NCI-H1048 (cell line): ENCODE measurements around the gene DCLK2.
"Not testable (repeated sequence)": the region's sequence is repeated elsewhere in the genome, so short reads cannot be mapped to it uniquely, and the experiment has no call there.

Experiments used
- DNase-seq: peaks from one replicate; lab custom pipeline; 2025; lab: John Stamatoyannopoulos, UW

The DCLK2 gene

DNA sequence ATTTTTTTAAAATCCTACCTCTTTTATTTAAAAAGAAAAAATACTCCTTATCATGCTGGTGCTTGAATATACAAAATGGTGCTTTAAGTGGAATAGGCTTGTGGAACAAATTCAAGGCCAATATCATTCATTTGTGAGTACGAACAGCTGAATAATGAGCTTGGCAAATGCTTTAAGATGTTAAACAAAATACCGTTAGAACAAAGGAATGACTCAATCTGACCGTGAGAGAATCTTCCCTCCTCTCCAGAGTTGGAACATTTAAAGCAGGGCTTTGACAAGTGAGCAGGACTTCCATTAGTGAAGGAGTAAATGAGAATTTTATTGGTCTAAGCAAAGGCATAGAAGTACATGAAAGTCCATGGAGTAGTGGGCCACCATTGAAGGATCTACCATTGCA, 74.5 kb downstream of the DCLK2 start:
- no peak for DNase-seq

DNA sequence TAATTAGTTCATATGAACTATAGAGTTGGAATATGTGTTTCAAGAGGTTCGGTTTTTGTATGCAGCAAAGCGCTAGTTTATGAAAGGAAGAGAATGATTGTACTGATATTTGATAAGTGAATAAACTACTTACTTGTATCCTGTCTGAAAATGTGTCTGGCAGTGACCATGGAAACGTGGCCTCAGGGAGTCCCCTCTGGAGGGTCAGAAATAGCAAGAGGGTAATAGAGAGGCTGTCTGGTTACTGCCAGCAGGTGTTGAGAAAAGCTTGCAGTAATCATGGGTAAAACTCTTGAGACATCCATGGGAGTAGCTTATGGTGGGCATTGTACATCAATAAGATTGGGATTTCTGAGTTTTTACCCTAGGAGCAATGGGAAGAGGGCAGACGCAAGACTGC, 77.1 kb downstream of the DCLK2 start:
- DNase-seq, result no peak

DNA sequence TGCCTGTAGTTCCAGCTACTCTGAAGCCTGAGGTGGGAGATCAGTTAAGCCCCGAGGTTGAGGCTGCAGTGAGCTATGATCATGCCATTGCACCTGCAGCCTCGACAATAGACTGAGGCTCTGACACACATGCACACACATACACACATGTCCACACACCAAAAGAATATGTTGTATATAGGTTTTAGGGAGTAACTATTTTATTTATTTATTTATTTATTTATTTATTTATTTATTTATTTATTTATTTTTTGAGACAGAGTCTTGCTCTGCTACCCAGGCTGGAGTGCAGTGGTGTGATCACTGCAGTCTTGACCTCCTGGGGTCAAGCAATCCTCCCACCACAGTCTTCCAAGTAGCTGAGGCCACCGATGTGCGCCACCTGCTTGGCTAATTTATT, 78.3 kb downstream of the DCLK2 start:
- DNase-seq, result no peak

DNA sequence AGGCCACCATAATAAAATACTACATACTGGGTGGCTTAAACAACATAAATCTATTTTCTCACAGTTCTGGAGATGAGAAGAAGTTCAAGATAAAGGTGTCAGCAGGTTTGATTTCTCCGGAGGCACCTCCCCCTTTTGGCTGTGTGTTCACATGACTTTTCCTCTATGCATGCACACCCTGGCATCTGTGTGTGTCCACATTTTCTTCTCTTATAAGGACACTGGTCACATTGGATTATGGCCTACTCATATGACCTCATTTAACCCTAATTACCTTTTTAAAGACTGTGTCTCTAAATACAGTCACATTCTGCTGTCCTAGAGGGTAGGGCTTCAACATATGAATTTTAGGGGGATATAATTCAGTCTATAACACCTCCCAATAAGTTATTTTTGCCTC, 79.8 kb downstream of the DCLK2 start:
- DNase-seq, result no peak

DNA sequence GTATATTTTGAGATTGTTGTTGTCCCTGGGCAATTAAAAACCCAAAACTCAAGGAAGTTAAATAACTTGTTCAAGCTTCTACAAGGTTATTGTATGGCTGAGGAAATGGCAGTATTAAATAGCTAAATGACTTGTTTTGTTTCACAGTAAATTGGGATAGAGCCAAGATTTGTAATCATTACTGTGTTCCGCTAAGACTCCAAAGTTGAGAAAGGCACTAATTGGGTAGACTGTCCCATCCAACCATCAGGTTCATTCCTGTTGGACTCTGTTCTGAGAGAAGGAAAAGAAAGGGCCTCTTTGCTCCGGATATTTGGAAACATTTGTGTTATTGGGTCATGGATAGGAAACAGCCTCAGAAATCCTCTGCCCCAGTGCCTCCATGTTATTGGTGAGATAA, 82.2 kb downstream of the DCLK2 start:
- DNase-seq, result no peak

DNA sequence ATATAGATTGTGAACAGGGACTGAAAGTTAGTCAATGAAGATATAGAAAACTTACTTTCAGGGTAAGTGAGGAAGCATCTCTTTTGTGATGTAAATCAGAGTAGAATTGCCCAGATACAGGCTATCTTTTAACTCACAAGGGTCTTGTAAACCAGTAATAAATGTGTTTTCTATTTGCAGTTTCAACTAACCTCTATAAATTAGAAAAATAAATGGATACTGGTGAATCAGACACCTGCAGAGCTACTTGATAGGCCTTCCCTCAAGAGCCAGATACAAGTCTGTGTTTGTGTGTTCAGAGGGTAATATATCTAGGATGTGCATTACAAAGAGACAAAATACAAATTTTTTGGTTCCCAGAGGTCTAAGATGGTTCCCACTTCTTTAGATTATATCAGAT, 82.9 kb downstream of the DCLK2 start:
- DNase-seq, result no peak

DNA sequence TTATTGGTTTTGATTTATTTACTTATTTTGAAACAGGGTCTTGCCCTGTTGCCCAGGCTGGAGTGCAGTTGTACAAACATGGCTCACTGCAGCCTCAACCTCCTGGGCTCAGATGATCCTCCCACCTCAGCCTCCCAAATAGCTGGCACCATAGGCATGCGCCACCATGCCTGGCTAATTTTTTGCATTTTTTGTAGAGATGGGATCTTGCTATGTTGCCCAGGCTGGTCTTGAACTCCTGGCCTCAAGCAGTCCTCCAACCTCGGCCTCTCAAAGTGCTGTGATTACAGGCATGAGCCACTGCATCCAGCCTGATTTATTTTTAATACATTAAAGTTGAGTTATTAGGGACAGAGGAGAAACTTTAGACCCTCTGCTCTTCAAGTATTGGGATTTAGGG, 83.8 kb downstream of the DCLK2 start:
- DNase-seq, result not testable (repeated sequence)

DNA sequence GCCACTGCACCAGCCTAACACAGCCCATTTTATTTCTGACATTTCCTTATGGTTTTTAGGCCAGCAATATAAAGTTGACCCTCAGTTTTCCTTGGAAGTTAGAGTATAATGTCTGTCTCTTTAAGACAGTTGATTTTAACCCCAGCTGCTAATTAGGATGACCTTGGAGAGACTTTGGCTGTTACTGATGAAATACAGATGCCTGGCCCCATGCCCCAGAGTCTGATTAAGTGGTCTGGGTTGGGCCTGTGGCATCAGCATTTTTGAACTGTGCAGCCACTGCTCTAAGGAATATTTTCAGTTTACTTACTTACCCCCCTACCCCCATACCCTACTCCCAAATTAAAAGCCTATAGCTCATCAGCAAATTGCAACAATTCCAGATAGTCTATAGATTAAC, 85.8 kb downstream of the DCLK2 start:
- DNase-seq, result no peak

DNA sequence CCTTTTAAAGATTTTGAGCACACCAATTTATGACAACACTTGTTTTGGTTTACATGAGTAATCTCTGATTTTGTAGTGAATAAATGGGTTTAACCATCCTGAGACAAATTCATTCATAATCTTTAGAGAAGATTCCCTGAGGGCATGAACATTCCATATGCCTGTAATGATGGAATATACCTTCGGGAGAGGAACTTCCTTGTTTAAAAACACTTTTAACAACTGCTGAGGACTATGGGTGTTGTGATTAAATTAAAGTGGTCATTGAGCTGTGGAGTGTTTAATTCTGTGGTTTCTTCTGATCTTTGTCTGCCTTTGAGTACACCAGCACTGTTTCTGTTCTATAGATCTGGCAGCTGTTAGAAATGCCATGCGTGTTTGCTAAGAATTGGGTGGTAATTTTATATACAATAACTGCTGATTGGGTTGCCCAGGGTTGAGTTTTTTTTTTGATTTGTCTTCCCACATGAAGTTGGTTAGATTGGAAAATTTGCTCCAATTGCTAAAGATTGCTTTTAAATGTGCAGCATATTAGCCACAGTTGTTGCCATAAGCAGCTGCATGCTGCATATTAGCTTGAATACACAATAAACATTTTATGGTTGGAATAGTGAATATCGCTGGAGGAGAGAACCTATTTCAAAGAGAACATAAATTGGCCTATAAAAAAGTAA, 86.8 kb downstream of the DCLK2 start:
- DNase-seq, result peak; percentile 26

DNA sequence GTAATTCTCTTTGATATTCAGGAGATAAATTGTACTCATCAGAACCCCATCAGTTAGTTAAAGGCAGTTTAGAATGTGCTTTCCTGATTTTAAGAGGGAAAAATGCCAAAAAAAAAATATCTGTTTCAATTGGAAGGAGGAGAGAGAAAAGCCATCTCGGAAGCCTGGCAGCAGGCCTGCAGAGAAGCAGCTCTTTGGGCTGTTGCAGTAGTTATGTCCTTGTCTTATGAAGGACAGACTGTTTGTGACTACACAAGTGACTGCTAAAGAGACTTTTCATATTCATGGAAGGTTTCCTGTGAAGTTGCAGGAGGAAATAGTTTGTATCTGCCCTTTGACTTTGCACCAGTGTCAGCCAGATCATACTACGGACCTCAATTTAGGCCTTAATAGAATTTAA, 88.8 kb downstream of the DCLK2 start:
- no peak for DNase-seq

DNA sequence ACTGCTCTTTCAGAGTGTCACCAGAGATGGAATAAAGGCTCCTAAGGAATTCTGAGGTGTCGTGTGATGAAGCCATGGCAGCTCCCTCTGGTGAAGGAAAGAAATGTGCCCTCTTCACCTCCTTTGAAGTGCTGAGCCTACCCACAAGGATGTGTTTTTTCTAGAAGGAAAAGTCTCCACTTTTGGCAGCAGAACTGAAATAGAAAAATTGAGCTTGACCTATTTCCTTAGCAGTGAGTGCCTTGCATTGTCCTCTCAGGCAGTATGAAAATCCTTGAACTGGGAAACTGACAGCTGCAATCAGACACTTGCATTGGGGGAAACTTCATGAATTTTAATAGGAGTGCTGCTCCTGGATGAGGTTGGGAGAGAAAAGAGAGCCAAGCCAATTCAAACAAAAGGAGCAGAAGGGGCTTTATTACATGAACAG, 95.2 kb downstream of the DCLK2 start:
- DNase-seq, result no peak

DNA sequence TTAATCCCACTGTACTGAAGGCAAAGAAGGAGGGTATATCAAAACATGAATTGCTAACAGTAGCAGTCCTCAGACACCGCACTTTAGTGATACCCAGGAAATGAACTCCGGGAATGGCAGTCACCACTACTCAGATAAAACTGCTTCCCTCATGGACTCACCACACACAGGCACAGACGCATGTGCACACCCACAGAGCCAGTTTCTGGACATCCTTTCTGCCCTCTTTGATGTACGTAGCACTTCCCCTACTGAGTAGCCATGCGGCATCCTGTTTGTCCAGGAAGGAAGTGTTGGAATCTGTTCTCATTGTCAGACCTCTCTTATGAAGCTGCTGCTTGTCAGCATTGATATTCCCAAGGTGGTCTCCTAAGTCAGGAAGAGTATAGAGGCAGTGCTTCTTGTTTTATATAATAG, 95.7 kb downstream of the DCLK2 start:
- DNase-seq, result no peak

DNA sequence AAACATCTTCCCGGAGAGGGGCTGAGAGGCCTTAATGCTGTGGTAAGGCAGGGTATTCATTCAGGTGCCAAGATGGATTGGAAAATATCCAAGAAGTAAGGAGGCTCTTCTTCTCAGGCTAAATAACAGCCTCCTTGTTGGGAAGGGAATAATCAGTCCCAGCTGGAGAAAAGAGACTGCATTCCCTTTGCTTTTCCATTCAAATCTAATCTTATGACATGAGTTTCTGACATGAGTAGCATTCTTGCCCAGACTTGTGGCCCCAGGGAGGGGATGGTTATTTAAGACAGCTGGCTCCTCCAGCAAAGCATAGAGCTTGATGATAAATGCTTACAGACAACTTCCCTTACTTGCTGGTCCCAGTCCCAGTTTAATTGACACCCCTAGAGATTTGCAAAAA, 98.3 kb downstream of the DCLK2 start:
- no peak for DNase-seq

DNA sequence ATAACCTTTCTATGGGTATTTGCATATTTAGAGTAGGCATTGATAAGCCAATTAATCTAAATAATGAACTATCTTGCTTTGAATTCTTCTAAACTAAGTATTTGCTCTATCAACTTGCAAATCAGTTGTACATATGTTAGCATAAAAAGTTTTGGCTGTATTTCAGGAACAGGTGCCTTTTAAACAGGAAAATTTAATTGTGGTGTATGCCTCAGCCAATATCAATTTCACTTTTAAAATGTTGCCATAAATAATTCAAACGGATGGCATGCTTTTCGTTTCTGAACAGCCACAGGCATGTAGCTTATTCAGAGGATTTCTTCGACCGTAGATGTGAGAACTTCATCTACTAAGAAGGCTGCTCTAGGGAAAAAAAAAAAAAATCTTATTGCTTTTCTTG, 99.9 kb downstream of the DCLK2 start:
- no peak for DNase-seq

DNA sequence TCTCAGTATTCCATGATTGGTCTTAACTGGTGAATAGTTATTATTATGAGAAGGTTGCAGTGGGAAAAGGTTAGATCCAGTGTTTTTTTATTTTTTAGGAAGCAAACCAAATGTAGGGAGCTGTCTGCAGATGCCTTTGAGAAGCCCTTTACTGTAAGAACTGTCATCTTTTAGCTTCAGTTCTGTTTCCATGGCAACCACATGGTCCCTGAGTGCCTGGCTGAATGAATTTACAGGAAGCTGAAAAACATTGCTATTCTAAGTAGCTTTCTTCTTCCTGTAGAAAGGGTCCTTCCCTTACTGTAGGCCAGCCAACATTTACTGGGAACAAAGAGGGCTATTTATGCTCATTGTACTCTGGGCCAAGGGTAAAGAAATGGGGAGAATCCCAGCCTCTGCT, 103.3 kb downstream of the DCLK2 start:
- DNase-seq, result no peak

DNA sequence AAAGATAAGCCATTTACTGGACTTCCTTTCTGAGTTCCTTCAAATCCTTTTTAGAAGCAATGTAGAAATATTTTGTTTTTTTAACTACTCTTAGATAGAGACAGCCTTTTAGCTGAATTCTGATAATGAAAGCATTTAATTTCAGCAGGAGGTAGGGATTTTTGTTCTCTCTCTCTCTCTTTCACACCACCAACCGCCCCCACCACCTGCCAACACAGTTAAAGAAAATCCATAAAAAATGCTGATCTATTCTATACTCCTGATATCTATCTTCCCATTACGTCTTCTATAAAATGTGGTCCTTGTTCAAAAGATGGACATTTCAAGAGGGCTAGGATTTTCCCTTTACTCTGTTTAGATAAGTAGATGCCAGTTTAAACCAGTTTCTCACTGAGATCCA, 104.5 kb downstream of the DCLK2 start:
- no peak for DNase-seq

DNA sequence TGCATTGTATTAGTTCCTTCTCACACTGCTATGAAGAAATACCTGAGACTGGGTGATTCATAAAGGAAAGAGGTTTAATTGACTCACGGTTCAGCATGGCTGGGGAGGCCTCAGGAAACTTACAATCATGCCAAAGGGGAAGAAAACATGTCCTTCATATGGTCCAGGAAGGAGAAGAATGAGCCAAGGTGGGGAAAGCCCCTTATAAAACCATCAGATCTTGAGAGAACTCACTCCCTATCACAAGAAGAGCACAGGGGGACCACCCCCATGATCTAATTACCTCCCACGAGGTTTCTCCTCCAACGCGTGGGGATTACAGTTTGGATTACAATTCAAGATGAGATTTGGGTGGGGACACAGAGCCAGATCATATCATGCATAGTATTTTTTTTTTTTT, 106.8 kb downstream of the DCLK2 start:
- DNase-seq, result not testable (repeated sequence)

DNA sequence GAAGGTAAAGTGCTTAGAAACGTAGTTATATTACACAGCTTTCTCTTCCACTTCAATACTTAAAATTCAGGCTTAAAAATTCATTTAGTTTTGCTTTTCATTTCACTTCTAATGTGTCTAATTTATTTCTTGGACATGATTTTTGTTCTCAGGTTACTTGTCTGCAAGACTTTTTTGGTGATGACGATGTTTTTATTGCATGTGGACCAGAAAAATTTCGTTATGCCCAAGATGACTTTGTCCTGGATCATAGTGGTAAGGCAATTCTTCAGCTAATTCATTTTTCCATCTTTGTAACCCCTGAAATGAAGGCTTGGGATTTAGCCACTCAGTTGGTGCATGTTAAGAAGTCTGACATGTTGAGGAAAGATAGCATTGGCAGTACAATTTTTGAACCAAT, 114.7 kb downstream of the DCLK2 start:
- no peak for DNase-seq

DNA sequence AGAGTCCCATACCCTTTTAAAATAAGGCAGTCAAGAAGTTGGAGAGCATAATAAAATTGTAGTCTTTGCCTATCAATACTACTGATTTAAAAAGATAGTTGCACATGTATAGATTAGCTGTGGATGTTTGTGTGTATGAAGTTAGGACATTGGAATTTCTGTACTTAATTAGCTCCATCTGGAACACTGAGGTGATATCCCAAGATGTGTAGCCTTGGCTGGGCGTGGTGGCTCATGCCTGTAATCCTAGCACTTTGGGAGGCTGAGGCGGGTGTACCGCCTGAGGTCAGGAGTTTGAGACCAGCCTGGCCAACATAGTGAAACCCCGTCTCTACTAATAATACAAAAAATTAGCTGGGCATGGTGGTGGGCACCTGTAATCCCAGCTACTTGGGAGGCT, 119.0 kb downstream of the DCLK2 start:
- not testable (repeated sequence) for DNase-seq

DNA sequence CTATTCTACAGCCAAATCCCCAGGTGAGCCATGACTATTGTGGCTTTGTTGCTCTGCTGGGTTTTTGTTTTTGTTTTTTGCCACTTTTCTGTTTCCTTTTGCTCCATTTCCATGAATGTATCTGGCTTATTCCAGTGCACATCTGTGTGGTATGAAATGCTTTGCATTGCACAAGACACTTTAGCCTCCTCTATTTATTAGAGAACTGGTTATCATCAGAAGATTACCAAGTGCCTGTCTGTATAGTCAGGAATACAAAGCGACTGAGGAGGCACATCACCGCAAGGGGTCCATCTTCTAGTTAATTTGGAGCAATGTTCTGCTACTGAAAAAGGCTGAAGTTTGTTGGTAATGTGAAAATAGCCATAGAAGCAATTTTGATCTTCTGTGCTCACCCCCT, 120.8 kb downstream of the DCLK2 start:
- DNase-seq, result no peak

DNA sequence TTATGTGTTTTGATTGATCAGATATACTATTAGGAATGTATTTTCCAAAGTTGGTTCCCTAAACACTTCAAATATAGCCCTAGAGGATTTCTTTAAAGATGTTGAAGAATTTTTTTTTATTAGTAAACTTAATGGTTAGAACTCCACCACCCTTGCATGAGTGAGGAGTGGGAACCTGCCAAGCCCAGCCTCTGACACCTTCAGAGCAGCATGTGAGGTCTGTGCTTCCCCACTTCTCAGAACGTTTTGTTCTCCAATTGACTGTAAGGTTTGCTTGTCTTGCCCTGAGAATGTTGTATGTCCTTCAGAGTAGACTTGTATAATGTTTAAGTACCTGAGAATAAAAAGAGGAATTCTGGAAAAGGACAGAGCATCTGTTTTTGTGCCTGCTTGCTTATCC, 126.8 kb downstream of the DCLK2 start:
- DNase-seq, result no peak

DNA sequence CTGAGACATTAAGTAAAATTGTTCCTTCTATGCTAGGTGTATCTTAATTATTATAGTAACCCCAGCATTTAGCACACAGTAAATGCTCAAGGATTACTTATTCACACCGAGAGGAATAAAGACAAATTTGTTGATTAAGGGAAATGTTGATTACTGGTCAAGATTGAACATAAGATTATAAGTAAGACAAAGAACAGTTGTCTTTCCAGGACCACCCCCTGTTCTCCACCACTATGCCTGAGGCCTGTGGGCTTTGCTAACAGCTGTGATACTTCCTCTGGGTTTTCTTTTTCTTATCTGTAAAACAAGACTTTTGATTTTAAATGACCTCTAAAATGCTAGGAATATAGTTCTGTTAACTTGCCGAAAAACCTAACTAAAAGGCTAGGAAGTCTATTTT, 128.0 kb downstream of the DCLK2 start:
- DNase-seq, result no peak

DNA sequence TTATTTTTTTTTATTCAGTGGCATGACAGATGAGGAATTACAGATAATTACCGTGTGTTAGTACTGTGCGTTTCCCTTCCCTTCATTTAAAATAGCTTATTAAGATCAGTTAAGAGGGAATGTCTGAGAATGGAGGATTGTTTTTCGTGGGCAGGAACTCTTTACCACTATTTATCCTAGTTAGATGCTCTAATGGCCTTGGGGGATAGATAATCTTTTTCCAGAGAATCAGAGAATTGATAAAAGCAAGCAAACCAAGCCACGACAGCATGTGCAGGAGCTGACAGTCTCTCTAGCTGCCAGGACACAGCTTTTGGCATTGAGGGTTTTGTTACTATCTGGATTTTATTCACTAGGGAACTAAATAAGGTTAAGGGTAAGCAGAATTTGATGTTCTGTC, 128.7 kb downstream of the DCLK2 start:
- no peak for DNase-seq

DNA sequence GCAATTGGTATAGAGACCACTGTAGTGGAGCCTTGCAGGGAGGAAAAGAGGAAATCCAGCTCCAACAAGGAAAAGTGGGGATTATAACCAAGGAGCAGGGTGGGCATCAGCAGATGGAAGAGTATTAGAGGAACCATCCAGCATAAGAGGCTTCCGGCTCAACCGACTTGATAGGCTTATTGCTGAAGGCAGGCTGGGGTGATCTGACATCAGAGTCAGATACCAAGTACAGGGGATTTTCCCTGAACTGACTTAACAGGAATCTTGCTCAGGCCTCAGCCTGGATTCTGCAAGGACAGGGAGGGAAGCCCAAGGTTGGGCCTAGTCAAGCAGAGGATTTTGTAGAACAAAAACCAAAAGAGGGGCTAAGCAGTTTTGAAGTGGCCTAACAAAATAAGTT, 129.6 kb downstream of the DCLK2 start:
- no peak for DNase-seq
